Measurements from ENCODE around the gene SLC2A9.

Gene SLC2A9

GRCh38 chr4:9938933-9939332 lies 82.4 kb downstream of the SLC2A9 start:
- TF ChIP-seq L3MBTL2 (conservative IDR thresholded peaks at IDR 0.05) (no peak), HDGF (IDR thresholded peaks at IDR 0.05; ENCODE audit: borderline replicate concordance) (no peak), SUZ12 (IDR thresholded peaks at IDR 0.05) (no peak), ARNT (IDR thresholded peaks at IDR 0.05) (no peak), FOXK2 (IDR thresholded peaks at IDR 0.05) (no peak), FOXA1 (IDR thresholded peaks at IDR 0.05) (no peak), FOXM1 (IDR thresholded peaks at IDR 0.05; ENCODE audit: borderline replicate concordance) (no peak), CTBP1 (IDR thresholded peaks at IDR 0.05; ENCODE audit: borderline replicate concordance) (no peak), SP1 (IDR thresholded peaks at IDR 0.05) (no peak), ZNF384 (IDR thresholded peaks at IDR 0.05) (no peak), TARDBP (IDR thresholded peaks at IDR 0.05) (no peak), ELF4 (IDR thresholded peaks at IDR 0.05) (no peak), BHLHE40 (IDR thresholded peaks at IDR 0.05; ENCODE audit: borderline replicate concordance) (no peak), LEF1 (IDR thresholded peaks at IDR 0.05; ENCODE audit: borderline replicate concordance) (no peak)
- TF ChIP-seq, protein P1, sequence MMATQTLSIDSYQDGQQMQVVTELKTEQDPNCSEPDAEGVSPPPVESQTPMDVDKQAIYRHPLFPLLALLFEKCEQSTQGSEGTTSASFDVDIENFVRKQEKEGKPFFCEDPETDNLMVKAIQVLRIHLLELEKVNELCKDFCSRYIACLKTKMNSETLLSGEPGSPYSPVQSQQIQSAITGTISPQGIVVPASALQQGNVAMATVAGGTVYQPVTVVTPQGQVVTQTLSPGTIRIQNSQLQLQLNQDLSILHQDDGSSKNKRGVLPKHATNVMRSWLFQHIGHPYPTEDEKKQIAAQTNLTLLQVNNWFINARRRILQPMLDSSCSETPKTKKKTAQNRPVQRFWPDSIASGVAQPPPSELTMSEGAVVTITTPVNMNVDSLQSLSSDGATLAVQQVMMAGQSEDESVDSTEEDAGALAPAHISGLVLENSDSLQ (IDR thresholded peaks at IDR 0.05): no peak
- ChIA-PET CTCF (interaction anchor here (1.4 kb wide), 1 partner anchor 20 kb away, joined by 4 read pairs; no protein-coding TSS in a partner anchor), POLR2A (no interaction called here)
- no peak for DNase-seq (ENCODE audit: extremely low spot score)

- ChIA-PET CTCF (no interaction called here), POLR2A (no interaction called here)
- no peak for DNase-seq (ENCODE audit: extremely low spot score)
- TF ChIP-seq LEF1 (IDR thresholded peaks at IDR 0.05; ENCODE audit: borderline replicate concordance) (no peak), FOXK2 (IDR thresholded peaks at IDR 0.05) (no peak), NFRKB (IDR thresholded peaks at IDR 0.05) (no peak), SP1 (IDR thresholded peaks at IDR 0.05) (no peak), CTBP1 (IDR thresholded peaks at IDR 0.05; ENCODE audit: borderline replicate concordance) (no peak), L3MBTL2 (conservative IDR thresholded peaks at IDR 0.05) (no peak), BHLHE40 (IDR thresholded peaks at IDR 0.05; ENCODE audit: borderline replicate concordance) (no peak), HDGF (IDR thresholded peaks at IDR 0.05; ENCODE audit: borderline replicate concordance) (no peak), SUZ12 (IDR thresholded peaks at IDR 0.05) (no peak), ZNF384 (IDR thresholded peaks at IDR 0.05) (no peak), ELF4 (IDR thresholded peaks at IDR 0.05) (no peak), FOXM1 (IDR thresholded peaks at IDR 0.05; ENCODE audit: borderline replicate concordance) (no peak), FOXA1 (IDR thresholded peaks at IDR 0.05) (no peak)
- TF ChIP-seq, protein P1 (IDR thresholded peaks at IDR 0.05): no peak
Observed at GRCh38 chr4:9937078-9937477, 84.2 kb downstream of the SLC2A9 start.

- CTCF ChIA-PET: no interaction called here
- DNase-seq (ENCODE audit: extremely low spot score): no peak
- POLR2A ChIA-PET: no interaction called here
- TF ChIP-seq L3MBTL2 (conservative IDR thresholded peaks at IDR 0.05) (no peak), SP1 (IDR thresholded peaks at IDR 0.05) (no peak), ZNF384 (IDR thresholded peaks at IDR 0.05) (no peak), FOXK2 (IDR thresholded peaks at IDR 0.05) (no peak), HDGF (IDR thresholded peaks at IDR 0.05; ENCODE audit: borderline replicate concordance) (no peak), BHLHE40 (IDR thresholded peaks at IDR 0.05; ENCODE audit: borderline replicate concordance) (no peak), ARNT (IDR thresholded peaks at IDR 0.05) (no peak), FOXA1 (IDR thresholded peaks at IDR 0.05) (no peak), SUZ12 (IDR thresholded peaks at IDR 0.05) (no peak), TARDBP (IDR thresholded peaks at IDR 0.05) (no peak), FOXM1 (IDR thresholded peaks at IDR 0.05; ENCODE audit: borderline replicate concordance) (no peak), ELF4 (IDR thresholded peaks at IDR 0.05) (no peak), NFRKB (IDR thresholded peaks at IDR 0.05) (no peak), CTBP1 (IDR thresholded peaks at IDR 0.05; ENCODE audit: borderline replicate concordance) (no peak), LEF1 (IDR thresholded peaks at IDR 0.05; ENCODE audit: borderline replicate concordance) (no peak)
- TF ChIP-seq, protein P1 (IDR thresholded peaks at IDR 0.05): no peak
Observed at GRCh38 chr4:9936129-9936644, 85.1 kb downstream of the SLC2A9 start.

- no peak for DNase-seq (ENCODE audit: extremely low spot score)
- ChIA-PET CTCF (no interaction called here), POLR2A (no interaction called here)
- TF ChIP-seq ARNT (IDR thresholded peaks at IDR 0.05) (no peak), HDGF (IDR thresholded peaks at IDR 0.05; ENCODE audit: borderline replicate concordance) (no peak), FOXM1 (IDR thresholded peaks at IDR 0.05; ENCODE audit: borderline replicate concordance) (no peak), TARDBP (IDR thresholded peaks at IDR 0.05) (no peak), CTBP1 (IDR thresholded peaks at IDR 0.05; ENCODE audit: borderline replicate concordance) (no peak), BHLHE40 (IDR thresholded peaks at IDR 0.05; ENCODE audit: borderline replicate concordance) (no peak), FOXK2 (IDR thresholded peaks at IDR 0.05) (no peak), SP1 (IDR thresholded peaks at IDR 0.05) (no peak), L3MBTL2 (conservative IDR thresholded peaks at IDR 0.05) (no peak), ELF4 (IDR thresholded peaks at IDR 0.05) (no peak)
- TF ChIP-seq, protein P1 (IDR thresholded peaks at IDR 0.05): no peak
Observed at GRCh38 chr4:9933956-9934355, 87.3 kb downstream of the SLC2A9 start.

GRCh38 chr4:9933184-9933583 lies 88.1 kb downstream of the SLC2A9 start:
- no peak for TF ChIP-seq FOXK2 (IDR thresholded peaks at IDR 0.05)
- no peak for TF ChIP-seq HDGF (IDR thresholded peaks at IDR 0.05; ENCODE audit: borderline replicate concordance)
- TF ChIP-seq, protein P1 (IDR thresholded peaks at IDR 0.05): no peak
- ChIA-PET POLR2A (no interaction called here), CTCF (no interaction called here)
- DNase-seq (ENCODE audit: extremely low spot score): no peak
